ENCODE results near the gene RLF.

The RLF gene

GRCh38 chr1:40243351-40243750, 82.2 kb downstream of the RLF start:
- DNase-seq = no peak

GRCh38 chr1:40244138-40244744, 83.1 kb downstream of the RLF start:
- no peak for DNase-seq

- no peak for DNase-seq
These were observed 84.5 kb downstream of the RLF start for GRCh38 chr1:40245686-40246085.

- DNase-seq = no peak
These were observed 86.5 kb downstream of the RLF start, which contains the start of gene TMCO2 for GRCh38 chr1:40247655-40248054. TSS of gene TMCO2 (plus strand) at chr1:40247937. CDS start at chr1:40247994, 57 bp downstream.

GRCh38 chr1:40248412-40248811, 87.2 kb downstream of the RLF start:
- no peak for DNase-seq

GRCh38 chr1:40251456-40251855, 90.3 kb downstream of the RLF start:
- DNase-seq = no peak

GRCh38 chr1:40252601-40253000, 91.4 kb downstream of the RLF start:
- DNase-seq = no peak

GRCh38 chr1:40255231-40255630, 94.0 kb downstream of the RLF start:
- DNase-seq = no peak

- DNase-seq = no peak
These were observed 95.4 kb downstream of the RLF start for GRCh38 chr1:40256401-40257084.

GRCh38 chr1:40257313-40257687, 96.1 kb downstream of the RLF start:
- no peak for DNase-seq

- peak; percentile 97 for DNase-seq
These were observed 96.7 kb downstream of the RLF start, which contains the start of gene ZMPSTE24 for GRCh38 chr1:40257688-40258444. TSS of gene ZMPSTE24 (plus strand) at chr1:40258236. CDS start at chr1:40258272, 36 bp downstream.

GRCh38 chr1:40258445-40258769, 97.2 kb downstream of the RLF start:
- no peak for DNase-seq

- no peak for DNase-seq
These were observed 103.2 kb downstream of the RLF start for GRCh38 chr1:40264354-40264781.

- no peak for DNase-seq
These were observed 104.1 kb downstream of the RLF start for GRCh38 chr1:40265298-40265697.

GRCh38 chr1:40265919-40266318, 104.7 kb downstream of the RLF start:
- no peak for DNase-seq

- DNase-seq = no peak
These were observed 105.8 kb downstream of the RLF start for GRCh38 chr1:40266786-40267535.

- no peak for DNase-seq
These were observed 106.6 kb downstream of the RLF start for GRCh38 chr1:40267767-40268187.

- DNase-seq = no peak
These were observed 107.0 kb downstream of the RLF start for GRCh38 chr1:40268211-40268610.

GRCh38 chr1:40270152-40270834, 109.1 kb downstream of the RLF start:
- DNase-seq = no peak

- no peak for DNase-seq
These were observed 111.5 kb downstream of the RLF start for GRCh38 chr1:40272653-40273213.

GRCh38 chr1:40273547-40274166, 112.5 kb downstream of the RLF start:
- DNase-seq = no peak

GRCh38 chr1:40274331-40274730, 113.1 kb downstream of the RLF start:
- no peak for DNase-seq

All from activated naive CD4-positive, alpha-beta T cell treated with Interleukin-2 at 50 U/mL for 16 hours (primary cell).